Neuronal stem cell (in vitro differentiated cells): Measurements from ENCODE around the gene TMEM139.

Source experiments
- DNase-seq: peaks from one replicate; pipeline ENCODE4 v3.0.0-alpha.2; 2013; ENCODE audit warnings: low spot score
- H2AFZ ChIP-seq: one replicate; pipeline ENCODE4 v1.6.1; 2013; ENCODE audit warnings: mild to moderate bottlenecking, low read length, inconsistent platforms
- H2AK5ac ChIP-seq: 2 replicates; pipeline ENCODE4 v1.6.1; 2013; ENCODE audit warnings: low read depth, mild to moderate bottlenecking, inconsistent platforms, low read length, moderate library complexity, mixed read lengths
- H2BK120ac ChIP-seq: 2 replicates; pipeline ENCODE4 v1.6.1; 2013; ENCODE audit warnings: low read depth, mild to moderate bottlenecking, inconsistent platforms, low read length, moderate library complexity, mixed read lengths
- H2BK12ac ChIP-seq: one replicate; pipeline ENCODE4 v1.6.1; 2013; ENCODE audit warnings: low read length, inconsistent platforms
- H2BK15ac ChIP-seq: 2 replicates; pipeline ENCODE4 v1.6.1; 2013; ENCODE audit warnings: mild to moderate bottlenecking, low read length, inconsistent platforms, mixed read lengths
- H2BK5ac ChIP-seq: one replicate; pipeline ENCODE4 v1.6.1; 2013; ENCODE audit warnings: inconsistent platforms, mild to moderate bottlenecking, low read length, moderate library complexity
- H3K14ac ChIP-seq: one replicate; pipeline ENCODE4 v1.6.1; 2013; ENCODE audit warnings: low read length, inconsistent platforms
- H3K18ac ChIP-seq: 2 replicates; pipeline ENCODE4 v1.6.1; 2013; ENCODE audit warnings: low read length, inconsistent platforms
- H3K23ac ChIP-seq: 2 replicates; pipeline ENCODE4 v1.6.1; 2013; ENCODE audit warnings: low read depth, mild to moderate bottlenecking, mixed read lengths, low read length, inconsistent platforms; ENCODE audit not compliant: poor library complexity
- H3K27ac ChIP-seq: replicated peaks from 3 replicates; pipeline ENCODE4 v1.5.1; 2013; ENCODE audit warnings: low read length, inconsistent platforms
- H3K27me3 ChIP-seq, 3 experiments: 2 replicates each; pipeline ENCODE4 v1.6.1; 2013; ENCODE audit warnings: low read length in 3 of 3, mild to moderate bottlenecking in 2 of 3, inconsistent platforms in 1 of 3, low read depth in 1 of 3, mixed read lengths in 1 of 3, moderate library complexity in 1 of 3; ENCODE audit not compliant: control insufficient read depth in 3 of 3, insufficient read depth in 3 of 3
- H3K36me3 ChIP-seq, 2 donors: replicated peaks in 1 of 2; 2 replicates each; pipeline ENCODE4 v1.6.1; 2013; ENCODE audit warnings: low read length in 2 of 2; ENCODE audit not compliant: control insufficient read depth in 2 of 2, insufficient read depth in 2 of 2
- H3K4ac ChIP-seq: 2 replicates; pipeline ENCODE4 v1.6.1; 2013; ENCODE audit warnings: inconsistent platforms, mild to moderate bottlenecking, low read length, moderate library complexity
- H3K4me1 ChIP-seq, 2 donors: 1 replicate in 1 of 2; 2 replicates in 1 of 2; pipeline ENCODE4 v1.6.1; 2013; ENCODE audit warnings: low read length in 2 of 2, low read depth in 1 of 2; ENCODE audit not compliant: control insufficient read depth in 2 of 2, insufficient read depth in 1 of 2
- H3K4me2 ChIP-seq: one replicate; pipeline ENCODE4 v1.6.1; 2013; ENCODE audit warnings: mild to moderate bottlenecking, low read length, inconsistent platforms; ENCODE audit not compliant: insufficient read depth, poor library complexity, severe bottlenecking
- H3K4me3 ChIP-seq, 2 donors: 2 replicates each; pipeline ENCODE4 v1.5.1; 2013; ENCODE audit warnings: low read length in 2 of 2, mild to moderate bottlenecking in 2 of 2, inconsistent platforms in 1 of 2, moderate library complexity in 1 of 2
- H3K79me1 ChIP-seq: one replicate; pipeline ENCODE4 v1.6.1; 2013; ENCODE audit warnings: low read depth, mild to moderate bottlenecking, inconsistent platforms, low read length, moderate library complexity
- H3K9ac ChIP-seq: one replicate; pipeline ENCODE4 v1.6.1; 2013; ENCODE audit warnings: mild to moderate bottlenecking, low read depth, low read length, inconsistent platforms; ENCODE audit not compliant: poor library complexity
- H3K9me3 ChIP-seq, 2 donors: replicated peaks in 1 of 2; 2 replicates each; pipeline versions ENCODE3 to v1.6.1; 2013; ENCODE audit warnings: low read length in 2 of 2, mild to moderate bottlenecking in 2 of 2, inconsistent platforms in 1 of 2, low read depth in 1 of 2, mixed read lengths in 1 of 2, moderate library complexity in 1 of 2; ENCODE audit not compliant: control insufficient read depth in 2 of 2, insufficient read depth in 1 of 2
- H4K8ac ChIP-seq: one replicate; pipeline ENCODE4 v1.6.1; 2013; ENCODE audit warnings: low read depth, mild to moderate bottlenecking, inconsistent platforms, low read length, moderate library complexity
- H4K91ac ChIP-seq: one replicate; pipeline ENCODE4 v1.6.1; 2013; ENCODE audit warnings: low read length, low read depth, mild to moderate bottlenecking, inconsistent platforms; ENCODE audit not compliant: poor library complexity
- WGBS, 2 donors: extraction: QIAGEN DNeasy Blood & Tissue Kit; methylation state at CpG; one replicate each; pipeline ENCODE4 v1.1.7; 2013; ENCODE audit warnings: missing lambda C conversion rate in 2 of 2, mixed read lengths in 1 of 2; ENCODE audit not compliant: insufficient read length in 2 of 2, insufficient replicate concordance in 1 of 2; ENCODE audit errors: extremely low coverage in 2 of 2; 5-methylcytosine and 5-hydroxymethylcytosine counted together

TMEM139 gene

GRCh38 chr7:143271240-143271639 lies 13.5 kb upstream of the TMEM139 start:
- H3K4me1 ChIP-seq = no peaks in the 10 kb centered on the region
- no peak overlapping the region for H3K27ac ChIP-seq
- H2AFZ ChIP-seq = no peak overlapping the region
- no CpG with 5 or more reads among the region's 1 CpG for WGBS, 2 donors
- no peak overlapping the region for H2AK5ac ChIP-seq
- H3K9me3 ChIP-seq = no peaks in the 10 kb centered on the region
- no peak overlapping the region for H3K4me3 ChIP-seq
- no peaks in the 10 kb centered on the region for H3K79me1 ChIP-seq
- H4K8ac ChIP-seq = no peak overlapping the region
- no peak overlapping the region for H3K4me2 ChIP-seq
- peaks cover 11 to 29% of the 10 kb centered on the region in 2 donors for H3K36me3 ChIP-seq
- H2BK12ac ChIP-seq = no peak overlapping the region
- H3K27me3 ChIP-seq = no peaks in the 10 kb centered on the region
- H3K14ac ChIP-seq = no peak overlapping the region
- H2BK15ac ChIP-seq = no peak overlapping the region
- no peak overlapping the region for H3K4ac ChIP-seq
- H2BK5ac ChIP-seq = no peak overlapping the region
- no peak overlapping the region for H3K9ac ChIP-seq
- DNase-seq = no peak
- H2BK120ac ChIP-seq = no peak overlapping the region
- H4K91ac ChIP-seq = no peak overlapping the region
- H3K23ac ChIP-seq = no peak overlapping the region
- no peak overlapping the region for H3K18ac ChIP-seq

- Histone ChIP-seq H3K14ac (no peak overlapping the region), H3K9me3 (no peaks in the 10 kb centered on the region), H4K91ac (no peak overlapping the region), H3K18ac (no peak overlapping the region), H3K79me1 (no peaks in the 10 kb centered on the region), H3K36me3 (peaks cover 6 to 18% of the 10 kb centered on the region in 2 donors), H3K23ac (no peak overlapping the region), H3K4me2 (no peak overlapping the region), H2BK15ac (no peak overlapping the region), H2AFZ (no peak overlapping the region), H2BK5ac (no peak overlapping the region), H3K4me1 (no peaks in the 10 kb centered on the region), H2BK120ac (no peak overlapping the region), H4K8ac (no peak overlapping the region), H3K9ac (no peak overlapping the region), H3K4ac (no peak overlapping the region), H3K27me3 (no peaks in the 10 kb centered on the region), H2AK5ac (no peak overlapping the region), H2BK12ac (no peak overlapping the region), H3K4me3 (no peak overlapping the region), H3K27ac (no peak overlapping the region)
- DNase-seq = no peak
- WGBS, 2 donors = no CpG with 5 or more reads among the region's 2 CpGs
Measured at GRCh38 chr7:143272871-143273270, 11.9 kb upstream of the TMEM139 start.

GRCh38 chr7:143279186-143280098 lies 5.3 kb upstream of the TMEM139 start:
- H2BK5ac ChIP-seq = no peak overlapping the region
- H3K4me1 ChIP-seq = peaks cover 6 to 12% of the 10 kb centered on the region in 2 donors
- no CpG with 5 or more reads among the region's 8 CpGs for WGBS, 2 donors
- H3K27me3 ChIP-seq = no peaks in the 10 kb centered on the region
- no peak overlapping the region for H3K4ac ChIP-seq
- H2AK5ac ChIP-seq = no peak overlapping the region
- H3K36me3 ChIP-seq = no peaks in the 10 kb centered on the region
- no peak overlapping the region for H3K9ac ChIP-seq
- H2BK120ac ChIP-seq = no peak overlapping the region
- no peaks in the 10 kb centered on the region for H3K9me3 ChIP-seq
- no peak overlapping the region for H3K23ac ChIP-seq
- H3K18ac ChIP-seq = no peak overlapping the region
- no peak overlapping the region for H4K8ac ChIP-seq
- H3K79me1 ChIP-seq = no peaks in the 10 kb centered on the region
- no peak overlapping the region for H4K91ac ChIP-seq
- no peak overlapping the region for H3K4me3 ChIP-seq
- H3K14ac ChIP-seq = no peak overlapping the region
- no peak overlapping the region for H2BK12ac ChIP-seq
- no peak overlapping the region for H2BK15ac ChIP-seq
- H3K4me2 ChIP-seq = no peak overlapping the region
- H3K27ac ChIP-seq = peak overlapping the region; percentile 37
- DNase-seq = peak; percentile 66
- peak overlapping the region; percentile 23 for H2AFZ ChIP-seq

GRCh38 chr7:143280160-143280559 lies 4.6 kb upstream of the TMEM139 start:
- Histone ChIP-seq H3K36me3 (no peaks in the 10 kb centered on the region), H3K14ac (no peak overlapping the region), H2BK12ac (no peak overlapping the region), H3K27ac (no peak overlapping the region), H2AFZ (no peak overlapping the region), H2AK5ac (no peak overlapping the region), H3K79me1 (no peaks in the 10 kb centered on the region), H3K9me3 (no peaks in the 10 kb centered on the region), H2BK5ac (no peak overlapping the region), H3K4me2 (no peak overlapping the region), H3K4ac (no peak overlapping the region), H3K27me3 (no peaks in the 10 kb centered on the region), H3K4me3 (no peak overlapping the region), H3K9ac (no peak overlapping the region), H3K4me1 (peaks cover 10 to 12% of the 10 kb centered on the region in 2 donors), H2BK15ac (no peak overlapping the region), H3K18ac (no peak overlapping the region), H4K91ac (no peak overlapping the region), H2BK120ac (no peak overlapping the region), H3K23ac (no peak overlapping the region), H4K8ac (no peak overlapping the region)
- no peak for DNase-seq
- no CpG with 5 or more reads among the region's 1 CpG for WGBS, 2 donors
